Stomach (tissue), 4 donors: Measurements from ENCODE around the gene PEX3.

Experiments
- EP300 ChIP-seq: sonication (generic); formaldehyde crosslinking; IDR thresholded peaks from one replicate; pipeline ENCODE4 v1.6.1; 2017; ENCODE audit warnings: antibody characterized with exemption
- POLR2A ChIP-seq, 4 donors: fragments of 450-650 bp; IDR thresholded peaks; one replicate each; pipeline ENCODE4 v1.6.1; 2016; ENCODE audit warnings: antibody characterized with exemption in 4 of 4, control low read depth in 2 of 4, mild to moderate bottlenecking in 1 of 4, moderate library complexity in 1 of 4
- POLR2AphosphoS5 ChIP-seq, 3 donors: sonication (generic); formaldehyde crosslinking; IDR thresholded peaks; one replicate each; pipeline ENCODE4 v1.6.1; 2016; ENCODE audit warnings: antibody characterized with exemption in 3 of 3
- TF ChIP-seq, protein P1 (sequence below), 7 experiments: fragments of 450-650 bp in 4 of 7; fragments of 200-600 bp in 3 of 7; sonication (generic) in 3 of 7; IDR thresholded peaks; one replicate each; pipeline ENCODE4 v1.5.1; 2016 to 2019; ENCODE audit warnings: antibody characterized with exemption in 7 of 7, control low read depth in 2 of 7, mild to moderate bottlenecking in 1 of 7

DNA sequence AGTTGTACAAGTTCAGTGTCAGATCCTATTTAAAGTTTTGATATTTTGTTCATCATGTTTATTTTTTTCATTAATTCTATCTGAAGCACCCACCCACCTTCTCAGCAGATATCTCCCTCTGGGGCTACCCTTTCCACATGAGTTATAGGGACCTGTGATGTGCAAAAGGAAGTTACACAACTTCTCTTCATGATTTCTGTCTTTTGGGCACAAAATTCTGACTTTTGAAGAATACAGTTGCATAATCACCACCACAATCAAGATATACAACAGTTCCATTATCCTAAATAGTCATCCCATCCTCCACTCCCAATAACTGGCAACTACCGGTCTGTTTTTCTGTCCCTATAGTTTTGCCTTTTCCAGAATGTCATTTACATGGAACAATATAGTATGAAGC, 74.8 kb downstream of the PEX3 start:
- TF ChIP-seq, protein P1, sequence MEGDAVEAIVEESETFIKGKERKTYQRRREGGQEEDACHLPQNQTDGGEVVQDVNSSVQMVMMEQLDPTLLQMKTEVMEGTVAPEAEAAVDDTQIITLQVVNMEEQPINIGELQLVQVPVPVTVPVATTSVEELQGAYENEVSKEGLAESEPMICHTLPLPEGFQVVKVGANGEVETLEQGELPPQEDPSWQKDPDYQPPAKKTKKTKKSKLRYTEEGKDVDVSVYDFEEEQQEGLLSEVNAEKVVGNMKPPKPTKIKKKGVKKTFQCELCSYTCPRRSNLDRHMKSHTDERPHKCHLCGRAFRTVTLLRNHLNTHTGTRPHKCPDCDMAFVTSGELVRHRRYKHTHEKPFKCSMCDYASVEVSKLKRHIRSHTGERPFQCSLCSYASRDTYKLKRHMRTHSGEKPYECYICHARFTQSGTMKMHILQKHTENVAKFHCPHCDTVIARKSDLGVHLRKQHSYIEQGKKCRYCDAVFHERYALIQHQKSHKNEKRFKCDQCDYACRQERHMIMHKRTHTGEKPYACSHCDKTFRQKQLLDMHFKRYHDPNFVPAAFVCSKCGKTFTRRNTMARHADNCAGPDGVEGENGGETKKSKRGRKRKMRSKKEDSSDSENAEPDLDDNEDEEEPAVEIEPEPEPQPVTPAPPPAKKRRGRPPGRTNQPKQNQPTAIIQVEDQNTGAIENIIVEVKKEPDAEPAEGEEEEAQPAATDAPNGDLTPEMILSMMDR (IDR thresholded peaks at IDR 0.05): no peak
- TF ChIP-seq POLR2A (IDR thresholded peaks at IDR 0.05): no peak
- TF ChIP-seq EP300: no peak
- no peak for TF ChIP-seq POLR2AphosphoS5 (IDR thresholded peaks at IDR 0.05)
